Ascending aorta (tissue), 2 donors: ENCODE data around the gene FMO5. TPM values are rescaled to one million over a fixed set of nuclear protein-coding genes. Genes with fewer than 3 reads are reported as not detected.

Experiments
- DNase-seq, 2 donors: peaks; one replicate each; pipeline ENCODE4 v3.0.0-alpha.2; 2019; ENCODE audit warnings: low spot score in 2 of 2
- H3K27ac ChIP-seq, 2 donors: fragments of 200-600 bp; sonication (generic); one replicate each; pipeline ENCODE4 v1.5.1; 2016 to 2017; ENCODE audit warnings: mild to moderate bottlenecking in 1 of 2
- H3K27me3 ChIP-seq: fragments of 200-600 bp; sonication (generic); one replicate; pipeline ENCODE4 v1.5.1; 2017
- H3K36me3 ChIP-seq, 2 donors: fragments of 200-600 bp; sonication (generic); one replicate each; pipeline ENCODE4 v1.5.1; 2016
- H3K4me1 ChIP-seq, 2 donors: fragments of 200-600 bp; sonication (generic); one replicate each; pipeline ENCODE4 v1.5.1; 2016 to 2017; ENCODE audit warnings: mild to moderate bottlenecking in 1 of 2
- H3K4me3 ChIP-seq, 2 donors: fragments of 200-600 bp; sonication (generic); one replicate each; pipeline ENCODE4 v1.5.1; 2016 to 2017; ENCODE audit warnings: mild to moderate bottlenecking in 1 of 2
- H3K9me3 ChIP-seq, 2 donors: fragments of 200-600 bp; sonication (generic); one replicate each; pipeline ENCODE4 v1.5.1; 2016
- CTCF ChIP-seq, 3 experiments: fragments of 200-600 bp in 2 of 3; fragments of 450-650 bp in 1 of 3; sonication (generic) in 2 of 3; IDR thresholded peaks; one replicate each; pipeline ENCODE4 v1.5.1; 2016 to 2019; ENCODE audit warnings: antibody characterized with exemption in 3 of 3, mild to moderate bottlenecking in 1 of 3, moderate library complexity in 1 of 3
- intact Hi-C: fragments of 100-400 bp; cut with DNase I; formaldehyde crosslinking; loops from one replicate; pipeline ENCODE4 v1.15.1; 2023
- total RNA-seq: library from RNA; depleted of rRNA; stranded (reverse); fragments of >200 nt; gene quantifications from one replicate; pipeline ENCODE4 v1.1.0, GENCODE V29; 2016

The FMO5 gene
- total RNA-seq, 1 donor from 2014 or later: 19.6 TPM

DNA sequence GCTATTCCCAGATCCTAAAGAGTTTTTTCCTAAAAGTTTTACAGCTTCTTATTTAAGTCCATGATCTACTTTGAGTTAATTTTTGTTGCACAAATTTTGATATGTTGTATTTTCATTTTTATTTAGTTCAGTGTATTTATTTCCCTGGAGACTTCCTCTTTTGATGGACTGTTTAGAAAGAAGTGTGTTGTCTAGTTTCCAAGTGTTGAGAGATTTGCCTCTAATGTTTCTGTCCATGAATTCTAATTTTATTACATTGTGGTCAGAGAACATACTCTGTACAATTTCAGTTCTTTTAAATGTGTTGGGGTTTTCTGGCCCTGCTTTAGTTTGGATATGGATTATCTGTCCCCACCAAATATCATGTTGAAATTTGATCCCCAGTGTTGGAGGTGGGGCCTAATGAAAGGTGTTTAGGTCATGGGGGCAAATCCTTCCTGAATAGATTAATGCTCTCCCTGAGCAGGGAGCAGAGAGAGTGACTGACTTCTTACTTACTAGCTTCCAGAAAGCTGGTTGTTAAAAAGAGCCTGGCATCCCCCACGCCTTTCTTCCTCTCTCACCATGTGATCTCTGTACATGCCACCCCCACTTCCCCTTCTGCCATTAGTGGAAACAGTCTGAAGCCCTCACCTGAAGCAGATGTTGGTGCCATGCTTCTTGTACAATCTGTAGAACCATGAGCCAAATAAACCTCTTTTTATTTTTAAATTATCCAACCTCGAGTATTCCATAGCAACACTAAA is 21.9 kb upstream of the FMO5 start:
- H3K4me1 ChIP-seq: peaks cover 0 to 7% of the 10 kb centered on the region in 2 donors
- DNase-seq: no peak

GRCh38 chr1:147246044-147246690 is 21.0 kb upstream of the FMO5 start:
- DNase-seq: no peak
- Histone ChIP-seq H3K4me3 (no peak overlapping the region), H3K9me3 (no peaks in the 10 kb centered on the region), H3K36me3 (no peaks in the 10 kb centered on the region), H3K27ac (no peak overlapping the region), H3K27me3 (no peaks in the 10 kb centered on the region), H3K4me1 (peaks cover 0 to 7% of the 10 kb centered on the region in 2 donors)
- TF ChIP-seq CTCF (IDR thresholded peaks at IDR 0.05): no peak
- intact Hi-C loops: no loop called here

More for the DNA sequence above, 21.9 kb upstream of the FMO5 start:
- Histone ChIP-seq H3K9me3 (no peaks in the 10 kb centered on the region), H3K27ac (no peak overlapping the region), H3K36me3 (no peaks in the 10 kb centered on the region), H3K27me3 (no peaks in the 10 kb centered on the region), H3K4me3 (no peak overlapping the region)
- TF ChIP-seq CTCF (IDR thresholded peaks at IDR 0.05): no peak
- intact Hi-C loops: no loop called here

DNA sequence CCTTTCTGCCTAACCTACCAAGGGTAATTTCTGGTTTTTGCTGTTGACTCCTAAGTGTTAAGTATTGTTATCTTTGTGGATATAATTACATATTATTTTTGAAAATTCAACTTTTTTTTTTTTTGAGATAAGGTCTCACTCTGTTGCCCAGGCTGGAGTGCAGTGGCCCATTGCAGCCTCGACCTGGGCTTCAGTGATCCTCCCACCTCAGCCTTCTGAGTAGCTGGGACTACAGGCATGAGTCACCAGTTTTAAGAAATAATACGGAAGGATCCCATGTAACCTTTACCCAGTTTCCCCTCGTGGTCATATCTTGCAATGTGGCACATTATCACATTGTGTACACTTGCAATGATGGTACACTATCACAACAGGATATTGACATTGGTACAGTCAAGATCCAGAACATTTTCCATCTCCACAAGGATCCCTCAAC is 20.5 kb upstream of the FMO5 start:
- no peak overlapping the region for H3K27ac ChIP-seq
- no peaks in the 10 kb centered on the region for H3K9me3 ChIP-seq
- intact Hi-C loops: no loop called here
- peaks cover 0 to 4% of the 10 kb centered on the region in 2 donors for H3K4me1 ChIP-seq
- no peak overlapping the region for H3K4me3 ChIP-seq
- no peak for DNase-seq
- no peaks in the 10 kb centered on the region for H3K36me3 ChIP-seq
- H3K27me3 ChIP-seq: no peaks in the 10 kb centered on the region
- no peak for TF ChIP-seq CTCF (IDR thresholded peaks at IDR 0.05)

GRCh38 chr1:147245129-147245528 is 20.0 kb upstream of the FMO5 start:
- Histone ChIP-seq H3K9me3 (no peaks in the 10 kb centered on the region), H3K4me1 (peaks cover 0 to 3% of the 10 kb centered on the region in 2 donors), H3K4me3 (no peak overlapping the region), H3K27me3 (no peaks in the 10 kb centered on the region), H3K36me3 (no peaks in the 10 kb centered on the region), H3K27ac (peak overlapping the region in 1 of 2 donors; percentile 33)
- no peak for TF ChIP-seq CTCF (IDR thresholded peaks at IDR 0.05)
- intact Hi-C loops: no loop called here
- DNase-seq: no peak

GRCh38 chr1:147243841-147244240 is 18.7 kb upstream of the FMO5 start:
- TF ChIP-seq CTCF (IDR thresholded peaks at IDR 0.05): no peak

More at GRCh38 chr1:147243841-147244240, 18.7 kb upstream of the FMO5 start:
- intact Hi-C loops: loop anchor here (2.0 kb wide), 1 partner anchor 29 kb away; no protein-coding TSS in a partner anchor
- Histone ChIP-seq H3K4me3 (peak overlapping the region; percentile 68 to 91), H3K36me3 (no peaks in the 10 kb centered on the region), H3K27ac (peak overlapping the region; percentile 96 to 98), H3K4me1 (peaks cover 0 to 3% of the 10 kb centered on the region in 2 donors), H3K27me3 (no peaks in the 10 kb centered on the region), H3K9me3 (no peaks in the 10 kb centered on the region)
- DNase-seq: no peak
